ENCODE results near the gene HAND2.

Gene HAND2

GRCh38 chr4:173529477-173530325 lies at the start of gene HAND2:
HAND2 (minus strand) TSS chr4:173530229; CDS start chr4:173529289, 940 bp downstream.
- Mint-ChIP-seq H3K9me3 (peaks cover 11% of the 10 kb centered on the region), H3K4me3 (peak within 1 kb of the TSS; percentile 64), H3K4me1 (peaks cover 5% of the 10 kb centered on the region), H3K36me3 (peaks cover 4% of the 10 kb centered on the region), H3K27me3 (peaks cover 31% of the 10 kb centered on the region), H3K27ac (peak within 1 kb of the TSS; percentile 14)
- ATAC-seq (ENCODE audit: low read depth) (no peak), DNase-seq (ENCODE audit: low spot score in 2 of 2) (no peak)

GRCh38 chr4:173578956-173579355 lies 48.9 kb upstream of the HAND2 start:
- Mint-ChIP-seq H3K4me3 (no peak overlapping the region), H3K27me3 (peaks cover 3% of the 10 kb centered on the region), H3K9me3 (peaks cover 1% of the 10 kb centered on the region), H3K4me1 (no peaks in the 10 kb centered on the region), H3K27ac (no peak overlapping the region), H3K36me3 (no peaks in the 10 kb centered on the region)
- DNase-seq (ENCODE audit: low spot score in 2 of 2) = no peak
- no peak for ATAC-seq (ENCODE audit: low read depth)

DNA sequence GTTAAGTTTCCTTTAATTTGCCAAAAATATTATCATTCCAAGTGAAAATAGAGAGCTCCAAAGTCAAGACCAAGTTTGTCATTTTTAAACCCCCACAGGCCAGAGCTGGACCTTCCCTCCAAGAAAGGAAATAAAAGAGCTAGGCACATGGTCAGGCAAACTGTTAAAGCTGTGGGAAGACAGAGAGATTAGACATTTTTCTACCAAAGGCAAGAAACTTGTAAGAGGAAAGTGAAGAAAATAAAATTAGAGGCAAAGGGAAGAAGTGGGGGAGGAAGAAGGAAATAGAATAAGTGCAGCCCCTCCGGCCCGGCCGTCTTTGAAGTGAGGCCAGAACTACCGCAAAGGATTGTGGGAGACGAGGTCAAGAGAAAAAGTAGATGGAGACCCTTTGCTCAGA lies 47.9 kb upstream of the HAND2 start:
- H3K4me3 Mint-ChIP-seq = no peak overlapping the region
- no peak for ATAC-seq (ENCODE audit: low read depth)
- H3K27ac Mint-ChIP-seq = no peak overlapping the region
- peaks cover 1% of the 10 kb centered on the region for H3K27me3 Mint-ChIP-seq
- H3K9me3 Mint-ChIP-seq = no peaks in the 10 kb centered on the region
- no peak for DNase-seq (ENCODE audit: low spot score in 2 of 2)
- no peaks in the 10 kb centered on the region for H3K4me1 Mint-ChIP-seq
- H3K36me3 Mint-ChIP-seq = no peaks in the 10 kb centered on the region

DNA sequence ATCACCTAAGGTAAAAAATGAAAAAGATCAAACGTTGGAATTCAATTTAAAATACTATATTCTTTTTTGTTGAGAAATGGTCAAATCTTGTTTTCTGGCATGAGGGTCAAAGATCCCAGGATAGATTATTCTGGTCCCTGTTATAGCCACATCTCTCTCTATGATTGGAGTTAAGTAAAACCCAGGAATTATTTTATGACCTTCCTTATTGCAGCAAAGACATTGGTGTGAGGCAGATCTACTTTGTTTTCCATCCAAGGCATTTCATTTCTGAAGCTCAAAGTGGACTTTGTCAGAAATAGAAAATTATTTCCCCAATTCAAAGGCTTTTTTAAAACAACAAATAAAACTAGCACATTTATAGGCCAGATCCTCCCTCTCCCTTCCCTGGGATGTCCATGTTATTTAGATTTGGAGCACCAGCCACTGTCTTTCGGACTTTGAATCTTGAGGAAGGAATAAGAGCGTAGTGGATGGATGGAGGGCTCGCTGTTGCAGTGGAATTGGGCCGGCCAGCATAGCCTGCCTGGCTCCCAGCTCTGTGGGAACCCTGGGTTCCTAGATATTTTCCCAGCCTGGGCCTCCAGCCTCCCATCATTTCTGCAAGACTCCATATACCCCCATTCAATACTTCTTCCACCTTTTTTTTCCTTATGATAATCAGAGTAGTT lies 45.6 kb upstream of the HAND2 start:
- no peak for DNase-seq (ENCODE audit: low spot score in 2 of 2)

DNA sequence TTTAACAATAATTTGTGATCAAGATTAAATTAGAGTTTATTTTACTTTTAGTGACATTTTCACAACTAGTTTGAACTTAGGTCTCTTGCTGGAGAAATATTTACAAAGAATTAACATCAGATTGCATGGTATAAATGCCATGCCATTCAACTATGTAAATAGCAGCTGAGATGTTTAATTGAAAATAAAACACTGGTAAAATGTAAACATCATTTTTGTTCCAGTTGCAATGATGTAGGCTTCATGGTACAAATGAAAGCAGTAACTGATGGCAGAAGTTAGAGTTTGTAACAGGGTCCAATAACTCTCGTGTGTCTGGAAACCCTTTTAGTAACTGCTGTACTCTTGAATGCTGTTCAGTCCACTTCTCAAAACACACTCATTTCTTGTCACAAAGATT lies 43.7 kb upstream of the HAND2 start:
- no peaks in the 10 kb centered on the region for H3K27me3 Mint-ChIP-seq
- H3K36me3 Mint-ChIP-seq = no peaks in the 10 kb centered on the region
- no peaks in the 10 kb centered on the region for H3K9me3 Mint-ChIP-seq
- H3K4me1 Mint-ChIP-seq = no peaks in the 10 kb centered on the region
- ATAC-seq (ENCODE audit: low read depth) = no peak
- no peak for DNase-seq (ENCODE audit: low spot score in 2 of 2)
- H3K4me3 Mint-ChIP-seq = no peak overlapping the region
- no peak overlapping the region for H3K27ac Mint-ChIP-seq

More for the DNA sequence above, 45.6 kb upstream of the HAND2 start:
- H3K9me3 Mint-ChIP-seq = no peaks in the 10 kb centered on the region
- H3K4me3 Mint-ChIP-seq = no peak overlapping the region
- H3K27me3 Mint-ChIP-seq = no peaks in the 10 kb centered on the region
- no peak for ATAC-seq (ENCODE audit: low read depth)
- H3K4me1 Mint-ChIP-seq = no peaks in the 10 kb centered on the region
- H3K36me3 Mint-ChIP-seq = no peaks in the 10 kb centered on the region
- H3K27ac Mint-ChIP-seq = no peak overlapping the region

- no peak overlapping the region for H3K27ac Mint-ChIP-seq
- DNase-seq (ENCODE audit: low spot score in 2 of 2) (no peak), ATAC-seq (ENCODE audit: low read depth) (no peak)
- no peaks in the 10 kb centered on the region for H3K36me3 Mint-ChIP-seq
- H3K9me3 Mint-ChIP-seq = no peaks in the 10 kb centered on the region
- H3K27me3 Mint-ChIP-seq = no peaks in the 10 kb centered on the region
- no peaks in the 10 kb centered on the region for H3K4me1 Mint-ChIP-seq
- H3K4me3 Mint-ChIP-seq = no peak overlapping the region
These were observed 43.3 kb upstream of the HAND2 start for GRCh38 chr4:173573286-173573685.

DNA sequence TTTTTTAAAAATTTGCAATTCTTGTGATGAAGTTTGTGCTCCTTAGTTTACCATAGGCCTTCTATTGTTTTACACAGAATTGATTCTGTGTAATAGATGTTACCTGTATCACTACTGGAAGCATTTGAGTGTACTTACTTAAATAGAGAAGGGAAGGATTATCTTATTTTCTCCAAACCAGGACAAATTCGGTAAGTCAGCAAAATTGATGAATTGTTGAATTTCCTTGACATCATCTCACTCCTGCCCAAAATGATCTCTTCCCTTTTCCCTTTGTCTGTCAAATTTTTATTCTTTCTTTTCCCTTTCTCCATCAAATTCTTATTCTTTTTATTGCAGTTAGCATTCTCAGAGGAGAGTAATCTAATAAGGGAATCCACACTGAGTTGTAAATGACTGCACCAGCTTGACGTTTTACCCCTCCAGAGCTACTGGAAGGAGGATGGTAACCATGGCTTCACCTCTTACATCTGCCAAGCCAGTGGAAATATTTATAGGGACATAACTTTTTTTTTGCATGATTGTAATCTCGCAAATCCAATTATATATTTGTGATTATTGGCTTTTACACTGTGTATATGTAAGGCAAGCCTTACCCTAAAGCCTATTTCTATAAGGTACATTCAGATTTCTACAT lies 42.6 kb upstream of the HAND2 start:
- Mint-ChIP-seq H3K27ac (no peak overlapping the region), H3K4me3 (no peak overlapping the region), H3K36me3 (no peaks in the 10 kb centered on the region), H3K9me3 (no peaks in the 10 kb centered on the region), H3K27me3 (no peaks in the 10 kb centered on the region), H3K4me1 (no peaks in the 10 kb centered on the region)
- ATAC-seq (ENCODE audit: low read depth) = no peak
- DNase-seq (ENCODE audit: low spot score in 2 of 2) = no peak

DNA sequence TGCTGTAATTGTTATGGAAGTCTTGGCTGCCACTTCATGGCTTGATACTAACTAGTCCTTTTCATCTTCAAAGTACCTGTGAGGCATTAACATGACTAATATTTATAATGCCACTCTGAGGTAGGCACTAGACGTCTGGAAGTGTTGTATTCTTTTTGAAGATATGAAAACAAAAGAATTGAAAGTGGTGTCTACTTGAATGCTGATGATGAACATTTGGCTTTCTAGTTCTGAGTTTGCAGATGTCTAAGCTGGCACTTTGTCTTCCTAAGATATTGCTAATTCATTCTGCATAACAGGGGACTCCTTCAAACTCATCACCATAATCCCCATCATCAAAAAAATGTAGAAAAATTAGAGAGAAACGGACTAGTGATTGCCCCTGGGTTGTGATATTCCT lies 41.6 kb upstream of the HAND2 start:
- no peak overlapping the region for H3K27ac Mint-ChIP-seq
- no peaks in the 10 kb centered on the region for H3K27me3 Mint-ChIP-seq
- no peak overlapping the region for H3K4me3 Mint-ChIP-seq
- ATAC-seq (ENCODE audit: low read depth) (no peak), DNase-seq (ENCODE audit: low spot score in 2 of 2) (no peak)
- H3K4me1 Mint-ChIP-seq = no peaks in the 10 kb centered on the region
- H3K36me3 Mint-ChIP-seq = no peaks in the 10 kb centered on the region
- no peaks in the 10 kb centered on the region for H3K9me3 Mint-ChIP-seq

DNA sequence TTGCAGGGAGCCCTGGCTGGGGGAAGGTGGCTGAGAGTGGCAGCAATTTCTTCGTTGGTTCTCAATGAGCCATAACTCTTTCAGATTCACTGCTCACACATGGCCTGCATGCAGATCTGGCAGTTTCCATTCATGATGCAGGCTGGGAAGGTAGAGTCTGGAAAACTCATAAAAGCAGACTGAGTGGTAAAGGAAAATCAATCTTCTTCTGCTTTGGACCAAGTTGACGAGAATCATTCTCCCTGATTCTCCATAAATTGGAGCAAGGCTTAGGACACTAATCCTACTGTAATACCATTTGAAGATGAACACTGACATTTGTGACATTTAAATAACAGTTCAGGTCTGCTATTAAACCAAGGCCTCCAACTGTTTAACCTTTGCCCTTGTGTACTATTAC lies 35.3 kb upstream of the HAND2 start:
- H3K4me1 Mint-ChIP-seq = no peaks in the 10 kb centered on the region
- H3K27me3 Mint-ChIP-seq = peaks cover 2% of the 10 kb centered on the region
- DNase-seq (ENCODE audit: low spot score in 2 of 2) (no peak), ATAC-seq (ENCODE audit: low read depth) (no peak)
- no peaks in the 10 kb centered on the region for H3K36me3 Mint-ChIP-seq
- H3K4me3 Mint-ChIP-seq = no peak overlapping the region
- no peak overlapping the region for H3K27ac Mint-ChIP-seq
- no peaks in the 10 kb centered on the region for H3K9me3 Mint-ChIP-seq

- Mint-ChIP-seq H3K4me3 (no peak overlapping the region), H3K4me1 (no peaks in the 10 kb centered on the region), H3K27ac (no peak overlapping the region), H3K36me3 (no peaks in the 10 kb centered on the region), H3K27me3 (peaks cover 2% of the 10 kb centered on the region), H3K9me3 (no peaks in the 10 kb centered on the region)
- ATAC-seq (ENCODE audit: low read depth) (no peak), DNase-seq (ENCODE audit: low spot score in 2 of 2) (no peak)
These were observed 34.4 kb upstream of the HAND2 start for GRCh38 chr4:173564461-173564860.

- Mint-ChIP-seq H3K27me3 (peaks cover 4% of the 10 kb centered on the region), H3K4me3 (no peak overlapping the region), H3K36me3 (no peaks in the 10 kb centered on the region), H3K27ac (no peak overlapping the region), H3K4me1 (no peaks in the 10 kb centered on the region), H3K9me3 (no peaks in the 10 kb centered on the region)
- ATAC-seq (ENCODE audit: low read depth) (no peak), DNase-seq (ENCODE audit: low spot score in 2 of 2) (no peak)
These were observed 30.9 kb upstream of the HAND2 start for GRCh38 chr4:173560896-173561295.

DNA sequence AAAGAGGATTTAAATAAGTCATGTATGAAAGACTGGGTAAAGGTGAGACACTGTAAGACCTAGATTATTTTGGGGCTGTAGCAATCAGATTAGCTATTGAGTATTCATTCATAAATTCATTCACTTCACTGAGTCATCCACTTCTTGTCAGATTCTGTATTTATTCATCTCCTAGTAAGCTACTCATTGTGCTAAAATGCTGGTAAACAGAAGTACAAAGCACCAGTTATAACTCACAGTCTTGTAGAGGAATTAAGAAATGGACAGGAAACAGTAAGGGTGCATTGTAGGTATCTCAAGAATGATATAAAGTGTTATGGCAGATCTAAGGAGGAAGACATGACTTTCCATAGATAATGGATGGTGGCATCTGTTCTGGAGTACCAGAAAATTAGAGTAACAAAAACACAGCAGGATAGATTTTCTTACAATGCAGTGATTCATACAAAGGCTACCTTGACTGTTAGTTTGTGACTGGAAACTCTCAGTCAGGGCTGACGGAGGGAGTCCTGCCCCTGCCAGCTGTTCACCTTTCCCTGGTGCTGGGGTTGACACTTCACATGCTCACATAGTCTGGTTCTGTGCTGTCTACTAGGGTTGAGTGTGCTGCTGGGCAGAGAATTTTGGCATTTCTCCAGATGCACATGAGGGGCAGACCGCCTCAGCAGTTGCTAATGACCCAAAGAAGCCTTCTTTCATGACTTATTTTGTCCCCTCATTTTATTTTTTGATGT lies 26.5 kb upstream of the HAND2 start:
- no peak overlapping the region for H3K4me3 Mint-ChIP-seq
- no peak overlapping the region for H3K27ac Mint-ChIP-seq
- H3K9me3 Mint-ChIP-seq = no peaks in the 10 kb centered on the region
- ATAC-seq (ENCODE audit: low read depth) (no peak), DNase-seq (ENCODE audit: low spot score in 2 of 2) (no peak)
- peaks cover 4% of the 10 kb centered on the region for H3K27me3 Mint-ChIP-seq
- no peaks in the 10 kb centered on the region for H3K36me3 Mint-ChIP-seq
- no peaks in the 10 kb centered on the region for H3K4me1 Mint-ChIP-seq

DNA sequence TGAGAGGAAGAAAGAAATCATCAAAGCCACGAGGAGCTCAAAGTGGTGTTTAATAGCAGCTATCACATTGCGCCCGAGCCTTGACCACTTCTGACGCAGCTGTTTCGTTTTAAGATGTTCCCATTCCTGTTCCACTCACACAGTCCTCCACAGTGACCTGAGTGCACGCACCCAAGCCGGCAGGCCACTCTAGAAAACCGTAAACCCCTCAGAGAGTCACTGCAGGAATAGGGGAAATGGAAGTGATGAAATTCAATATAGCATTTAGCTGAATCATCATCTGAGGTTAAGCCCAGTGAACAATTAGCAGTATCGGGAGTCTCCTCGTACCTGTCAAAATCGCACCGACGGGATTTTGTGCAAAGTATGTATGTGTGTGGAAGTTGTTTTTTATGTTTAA lies 17.9 kb upstream of the HAND2 start:
- H3K4me1 Mint-ChIP-seq = no peaks in the 10 kb centered on the region
- H3K9me3 Mint-ChIP-seq = peaks cover 4% of the 10 kb centered on the region
- no peak overlapping the region for H3K27ac Mint-ChIP-seq
- H3K4me3 Mint-ChIP-seq = no peak overlapping the region
- H3K36me3 Mint-ChIP-seq = no peaks in the 10 kb centered on the region
- peaks cover 15% of the 10 kb centered on the region for H3K27me3 Mint-ChIP-seq
- no peak for DNase-seq (ENCODE audit: low spot score in 2 of 2)
- ATAC-seq (ENCODE audit: low read depth) = no peak

DNA sequence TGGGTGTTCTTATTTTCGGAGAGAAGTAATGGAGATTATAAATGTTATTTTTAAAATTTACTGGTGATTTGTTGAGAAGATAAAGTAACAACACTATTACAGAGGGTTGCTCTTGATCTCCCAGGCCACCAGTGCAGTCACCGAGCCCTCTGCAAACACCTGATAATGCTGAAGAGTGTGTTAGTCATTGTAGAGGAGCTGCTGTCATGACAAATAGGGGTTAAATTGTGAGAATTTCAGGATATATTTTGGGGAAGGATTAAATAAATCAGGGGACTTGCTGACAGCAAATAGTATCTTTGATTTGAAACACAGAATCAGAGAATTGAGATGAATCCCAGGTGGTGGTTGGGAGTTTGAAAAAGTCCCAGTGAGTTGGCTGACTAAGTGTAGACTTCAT lies 16.7 kb upstream of the HAND2 start:
- peaks cover 4% of the 10 kb centered on the region for H3K9me3 Mint-ChIP-seq
- H3K4me3 Mint-ChIP-seq = no peak overlapping the region
- H3K36me3 Mint-ChIP-seq = no peaks in the 10 kb centered on the region
- H3K4me1 Mint-ChIP-seq = no peaks in the 10 kb centered on the region
- peaks cover 15% of the 10 kb centered on the region for H3K27me3 Mint-ChIP-seq
- DNase-seq (ENCODE audit: low spot score in 2 of 2) = no peak
- no peak overlapping the region for H3K27ac Mint-ChIP-seq
- no peak for ATAC-seq (ENCODE audit: low read depth)
